Endothelial cell of umbilical vein (primary cell): ENCODE data around the gene ID1. TPM values are rescaled to one million over a fixed set of nuclear protein-coding genes. Genes with fewer than 3 reads are reported as not detected.

Experiments
- BruUV-seq: library from RNA; stranded (reverse); fragments of 400-500 nt; replicated peaks from 2 replicates; lab custom pipeline; 2021; lab: Mats Ljungman, UMichigan
- CTCF ChIA-PET: fragments of 300-600, 350-600 bp; sonication (Branson Sonifier 250); formaldehyde crosslinking; loops from one replicate; lab custom pipeline; 2021; ENCODE audit warnings: antibody characterized with exemption, inconsistent platforms; lab: Charles Lee
- POLR2A ChIA-PET: fragments of 300-600, 350-600 bp; sonication (Branson Sonifier 250); formaldehyde crosslinking; loops from one replicate; lab custom pipeline; 2021; ENCODE audit warnings: antibody characterized with exemption, inconsistent platforms; lab: Charles Lee
- DNase-seq: peaks from one replicate; pipeline ENCODE4 v3.0.0-alpha.2; 2011; ENCODE audit warnings: low read depth, low spot score
- FAIRE-seq: peaks from 2 replicates; lab custom pipeline; 2011; peaks lifted over from hg19 to GRCh38; lab: Jason Lieb, UNC
- H2AFZ ChIP-seq: 2 replicates; pipeline ENCODE4 v1.6.0; 2012; ENCODE audit warnings: low read depth, low read length, control low read depth, inconsistent platforms
- H3K27ac ChIP-seq: 2 replicates; pipeline ENCODE4 v1.5.1; 2011; ENCODE audit warnings: low read depth, mild to moderate bottlenecking, control low read depth, low read length, moderate library complexity; ENCODE audit not compliant: insufficient read depth
- H3K27me3 ChIP-seq, 2 experiments: 2 replicates each; pipeline versions ENCODE4 v1.6.0 to v1.6.1; 2011; ENCODE audit warnings: low read length in 2 of 2, mixed read lengths in 1 of 2; ENCODE audit not compliant: control insufficient read depth in 2 of 2, insufficient read depth in 2 of 2
- H3K36me3 ChIP-seq, 2 experiments: 2 replicates in 1 of 2; 3 replicates in 1 of 2; pipeline ENCODE4 v1.5.1; 2011; ENCODE audit warnings: low read length in 2 of 2, mild to moderate bottlenecking in 1 of 2, moderate library complexity in 1 of 2; ENCODE audit not compliant: control insufficient read depth in 2 of 2, insufficient read depth in 2 of 2; ENCODE audit errors: extremely low read depth in 1 of 2
- H3K4me1 ChIP-seq: 3 replicates; pipeline ENCODE4 v1.5.1; 2011; ENCODE audit warnings: mild to moderate bottlenecking, low read length; ENCODE audit not compliant: control insufficient read depth, insufficient read depth; ENCODE audit errors: extremely low read depth
- H3K4me2 ChIP-seq: 2 replicates; pipeline ENCODE4 v1.6.1; 2011; ENCODE audit warnings: low read length, control low read depth, mixed read lengths; ENCODE audit not compliant: insufficient read depth
- H3K4me3 ChIP-seq, 3 experiments: fragments of 200-600 bp in 1 of 3; sonication (generic), shearing (Covaris generic) in 1 of 3; replicated peaks in 1 of 3; 2 replicates each; pipeline ENCODE4 v1.5.1; 2011 to 2016; ENCODE audit warnings: control low read depth in 3 of 3, low read length in 3 of 3, mild to moderate bottlenecking in 2 of 3, inconsistent platforms in 1 of 3, low read depth in 1 of 3, moderate library complexity in 1 of 3; ENCODE audit not compliant: insufficient read depth in 1 of 3
- H3K79me2 ChIP-seq: 2 replicates; pipeline ENCODE4 v1.6.0; 2012; ENCODE audit warnings: low read length, inconsistent platforms; ENCODE audit not compliant: control insufficient read depth, insufficient read depth
- H3K9ac ChIP-seq: replicated peaks from 2 replicates; pipeline ENCODE3; 2011; ENCODE audit warnings: low read length, control low read depth; ENCODE audit not compliant: insufficient read depth; ENCODE audit errors: extremely low read depth
- H3K9me1 ChIP-seq: replicated peaks from 3 replicates; pipeline ENCODE4 v1.6.0; 2011; ENCODE audit warnings: mild to moderate bottlenecking, low read length; ENCODE audit not compliant: control insufficient read depth, insufficient read depth; ENCODE audit errors: extremely low read depth
- H3K9me3 ChIP-seq: replicated peaks from 2 replicates; pipeline ENCODE4 v1.5.1; 2012; ENCODE audit warnings: low read length, inconsistent platforms; ENCODE audit not compliant: control insufficient read depth, insufficient read depth
- H4K20me1 ChIP-seq: replicated peaks from 2 replicates; pipeline ENCODE3; 2011; ENCODE audit warnings: mild to moderate bottlenecking, low read length; ENCODE audit not compliant: control insufficient read depth, insufficient read depth; ENCODE audit errors: extremely low read depth
- EZH2 ChIP-seq: IDR thresholded peaks from 2 replicates; pipeline ENCODE4 v1.6.1; 2012; ENCODE audit warnings: borderline replicate concordance, low read depth, mild to moderate bottlenecking, moderate library complexity, low read length, inconsistent platforms; ENCODE audit not compliant: severe bottlenecking
- FOS ChIP-seq: IDR thresholded peaks from 2 replicates; pipeline ENCODE4 v1.6.1; 2011; ENCODE audit warnings: mild to moderate bottlenecking, low read length, moderate library complexity, borderline replicate concordance; ENCODE audit not compliant: insufficient read depth
- GATA2 ChIP-seq: IDR thresholded peaks from 2 replicates; pipeline ENCODE4 v1.7.0; 2011; ENCODE audit warnings: low read depth, mild to moderate bottlenecking, moderate library complexity, mixed read lengths, low read length; ENCODE audit not compliant: insufficient read length, insufficient read depth
- JUN ChIP-seq: IDR thresholded peaks from 2 replicates; pipeline ENCODE4 v1.6.1; 2011; ENCODE audit warnings: borderline replicate concordance, low read depth; ENCODE audit not compliant: insufficient read length, insufficient read depth
- MAX ChIP-seq: IDR thresholded peaks from 2 replicates; pipeline ENCODE4 v1.6.1; 2011; ENCODE audit not compliant: insufficient read depth, insufficient read length
- MYC ChIP-seq: IDR thresholded peaks from one replicate; pipeline ENCODE4 v1.6.1; 2011; ENCODE audit warnings: mild to moderate bottlenecking, low read depth, low read length
- POLR2A ChIP-seq: IDR thresholded peaks from 2 replicates; pipeline ENCODE4 v1.6.1; 2012; ENCODE audit warnings: low read depth, mild to moderate bottlenecking, control low read depth, low read length
- POLR2AphosphoS5 ChIP-seq: IDR thresholded peaks from 2 replicates; pipeline ENCODE4 v1.6.1; 2012; ENCODE audit warnings: low read depth, mild to moderate bottlenecking, control low read depth, low read length, moderate library complexity; ENCODE audit not compliant: insufficient read depth
- dilution Hi-C: fragments of 300-500 bp; cut with MboI; formaldehyde crosslinking; loops from one replicate; pipeline ENCODE4 v1.15.0; 2019; ENCODE audit warnings: low sequenced_read_pairs; ENCODE audit not compliant: extremely low pct_ligation_motif_present
- intact Hi-C: fragments of 100-400 bp; cut with micrococcal nuclease; formaldehyde crosslinking; loops from one replicate; pipeline ENCODE4 v1.10.0; 2022
- polyA plus RNA-seq, 4 experiments: library from polyadenylated mRNA; depleted of rRNA in 3 of 4; stranded (reverse) in 3 of 4; unstranded in 1 of 4; fragments of >200 nt; gene quantifications; 2 replicates each; pipeline versions ENCODE4 v1.2.1 to v1.2.3, GENCODE V29; 2011 to 2012; ENCODE audit warnings: missing spikeins in 1 of 4
- total RNA-seq: library from RNA; stranded (reverse); gene quantifications from 2 replicates; pipeline ENCODE4 v1.2.3, GENCODE V29; 2021
- TF ChIP-seq, protein P1 (sequence below), 2 donors: IDR thresholded peaks; 1 replicate in 1 of 2; 2 replicates in 1 of 2; pipeline ENCODE4 v1.5.1; 2011; ENCODE audit warnings: low read length in 2 of 2, mild to moderate bottlenecking in 2 of 2, moderate library complexity in 2 of 2, control low read depth in 1 of 2, inconsistent platforms in 1 of 2, low read depth in 1 of 2; ENCODE audit not compliant: insufficient read depth in 1 of 2; ENCODE audit errors: extremely low read depth in 1 of 2

ID1 gene
- total and polyA plus RNA-seq, 2 donors (not counting 3 experiments of a cell fraction or from before 2014, with no cell fraction given): 78.9 to 152 TPM

DNA sequence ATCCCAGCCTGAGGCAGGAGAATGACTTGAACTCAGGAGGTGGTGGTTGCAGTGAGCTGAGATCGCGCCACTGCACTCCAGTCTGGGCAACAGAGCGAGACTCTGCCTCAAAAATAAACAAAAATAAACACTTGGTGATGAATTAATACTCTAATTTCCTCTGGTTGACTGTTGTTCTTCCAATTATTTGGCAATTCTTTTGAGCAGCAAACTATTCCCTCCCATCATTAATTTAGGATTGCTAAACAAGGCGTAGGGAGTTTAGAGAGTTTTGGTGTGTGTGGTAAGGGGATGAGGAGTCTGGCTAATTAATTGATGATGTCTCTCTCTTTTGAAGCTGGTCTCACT lies 2.7 kb upstream of the ID1 start:
- TF ChIP-seq POLR2A (no peak), JUN (no peak), EZH2 (no peak), FOS (no peak), MAX (no peak), MYC (no peak), POLR2AphosphoS5 (no peak), GATA2 (no peak)
- TF ChIP-seq, protein P1, sequence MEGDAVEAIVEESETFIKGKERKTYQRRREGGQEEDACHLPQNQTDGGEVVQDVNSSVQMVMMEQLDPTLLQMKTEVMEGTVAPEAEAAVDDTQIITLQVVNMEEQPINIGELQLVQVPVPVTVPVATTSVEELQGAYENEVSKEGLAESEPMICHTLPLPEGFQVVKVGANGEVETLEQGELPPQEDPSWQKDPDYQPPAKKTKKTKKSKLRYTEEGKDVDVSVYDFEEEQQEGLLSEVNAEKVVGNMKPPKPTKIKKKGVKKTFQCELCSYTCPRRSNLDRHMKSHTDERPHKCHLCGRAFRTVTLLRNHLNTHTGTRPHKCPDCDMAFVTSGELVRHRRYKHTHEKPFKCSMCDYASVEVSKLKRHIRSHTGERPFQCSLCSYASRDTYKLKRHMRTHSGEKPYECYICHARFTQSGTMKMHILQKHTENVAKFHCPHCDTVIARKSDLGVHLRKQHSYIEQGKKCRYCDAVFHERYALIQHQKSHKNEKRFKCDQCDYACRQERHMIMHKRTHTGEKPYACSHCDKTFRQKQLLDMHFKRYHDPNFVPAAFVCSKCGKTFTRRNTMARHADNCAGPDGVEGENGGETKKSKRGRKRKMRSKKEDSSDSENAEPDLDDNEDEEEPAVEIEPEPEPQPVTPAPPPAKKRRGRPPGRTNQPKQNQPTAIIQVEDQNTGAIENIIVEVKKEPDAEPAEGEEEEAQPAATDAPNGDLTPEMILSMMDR (IDR thresholded peaks at IDR 0.05; ENCODE audit: extremely low read depth in 1 of 2, insufficient read depth in 1 of 2, low read depth in 1 of 2, low read length in 2 of 2): no peak

More for the DNA sequence above, 2.7 kb upstream of the ID1 start:
- Histone ChIP-seq H3K79me2 (peaks cover 26% of the 10 kb centered on the region), H2AFZ (peak overlapping the region; percentile 50), H3K9me1 (no peaks in the 10 kb centered on the region), H3K27ac (peak overlapping the region; percentile 100), H3K9me3 (no peaks in the 10 kb centered on the region), H3K4me3 (no peak overlapping the region), H4K20me1 (no peaks in the 10 kb centered on the region), H3K9ac (peak overlapping the region; percentile 28), H3K4me1 (peaks cover 31% of the 10 kb centered on the region), H3K4me2 (peak overlapping the region; percentile 7), H3K36me3 (no peaks in the 10 kb centered on the region), H3K27me3 (no peaks in the 10 kb centered on the region)
- FAIRE-seq (no peak), DNase-seq (no peak)
- POLR2A ChIA-PET: interaction anchor here (0.6 kb wide), 1 partner anchor 8 kb away, joined by 4 read pairs; no protein-coding TSS in a partner anchor
- CTCF ChIA-PET: interaction anchor here (3.2 to 12.8 kb wide), 2 partner anchors 10 to 37 kb away, joined by 20 to 1817 read pairs; no protein-coding TSS in a partner anchor
- intact Hi-C loops (no loop called here), dilution Hi-C loops (no loop called here)
- no TSS peak for BruUV-seq
